Natural killer cell (primary cell): Measurements from ENCODE around the gene FTSJ1. TPM values are rescaled to one million over a fixed set of nuclear protein-coding genes. Genes with fewer than 3 reads are reported as not detected.

ENCODE experiments used
- ATAC-seq, 3 donors: fragments of 150-1000 bp in 2 of 3; fragments of 200-7000 bp in 1 of 3; cut with Tn5 transposase; 1 replicate in 1 of 3; 2 replicates in 2 of 3; pipeline ENCODE4 v1.10.0; 2021; ENCODE audit warnings: mild to moderate bottlenecking in 2 of 3, moderate library complexity in 2 of 3
- DNase-seq, 2 donors: peaks; one replicate each; pipeline versions ENCODE4 v3.0.0 to v3.0.0-alpha.2; 2013 to 2021; ENCODE audit warnings: mixed read lengths in 1 of 2
- H3K27ac ChIP-seq: one replicate; pipeline ENCODE4 v1.5.1; 2013; ENCODE audit warnings: mild to moderate bottlenecking, low read length
- H3K27me3 ChIP-seq: one replicate; pipeline ENCODE4 v1.6.1; 2013; ENCODE audit warnings: low read length; ENCODE audit not compliant: control insufficient read depth, insufficient read depth
- H3K36me3 ChIP-seq: one replicate; pipeline ENCODE4 v1.6.1; 2013; ENCODE audit warnings: low read length; ENCODE audit not compliant: control insufficient read depth, insufficient read depth
- H3K4me1 ChIP-seq: one replicate; pipeline ENCODE4 v1.6.1; 2013; ENCODE audit warnings: low read length; ENCODE audit not compliant: control insufficient read depth, insufficient read depth
- H3K4me3 ChIP-seq: one replicate; pipeline ENCODE4 v1.5.1; 2013; ENCODE audit warnings: low read length
- H3K9me3 ChIP-seq: one replicate; pipeline ENCODE4 v1.6.1; 2013; ENCODE audit warnings: low read length; ENCODE audit not compliant: control insufficient read depth, insufficient read depth
- H3K27ac Mint-ChIP-seq, 2 donors: one replicate each; pipeline ENCODE4 v1.8.0; 2022; ENCODE audit warnings: mild to moderate bottlenecking in 2 of 2, mixed read lengths in 2 of 2, moderate library complexity in 1 of 2
- H3K27me3 Mint-ChIP-seq, 2 donors: one replicate each; pipeline ENCODE4 v1.8.0; 2022; ENCODE audit warnings: low read depth in 2 of 2, mixed read lengths in 2 of 2
- H3K36me3 Mint-ChIP-seq: one replicate; pipeline ENCODE4 v1.8.0; 2022; ENCODE audit warnings: mixed read lengths
- H3K4me1 Mint-ChIP-seq, 2 donors: one replicate each; pipeline ENCODE4 v1.8.0; 2022; ENCODE audit warnings: mixed read lengths in 2 of 2
- H3K4me3 Mint-ChIP-seq: one replicate; pipeline ENCODE4 v1.8.0; 2022; ENCODE audit warnings: mild to moderate bottlenecking, moderate library complexity, mixed read lengths
- H3K9me3 Mint-ChIP-seq, 2 donors: one replicate each; pipeline ENCODE4 v1.8.0; 2022; ENCODE audit warnings: mixed read lengths in 2 of 2
- WGBS: methylation state at CpG from one replicate; pipeline ENCODE4 v1.1.7; 2013; ENCODE audit warnings: missing lambda C conversion rate; ENCODE audit not compliant: insufficient coverage; 5-methylcytosine and 5-hydroxymethylcytosine counted together
- intact Hi-C: fragments of 100-400 bp; cut with micrococcal nuclease; formaldehyde crosslinking; loops from one replicate; pipeline ENCODE4 v1.14.2; 2022
- total RNA-seq, 4 donors: library from RNA; stranded (reverse); fragments of 120-200 nt in 1 of 4; gene quantifications; one replicate each; pipeline versions ENCODE4 v1.2.3 to v1.2.4, GENCODE V29; 2013 to 2022
- TF ChIP-seq, protein P1 (sequence below): fragments of 200-600 bp; IDR thresholded peaks from one replicate; pipeline ENCODE4 v1.8.0; 2022; ENCODE audit warnings: antibody characterized with exemption

The FTSJ1 gene
- total RNA-seq, 3 donors from 2014 or later (not counting 1 experiment from before 2014, with no cell fraction given): 62.4 to 75.3 (median 67.3) TPM

DNA sequence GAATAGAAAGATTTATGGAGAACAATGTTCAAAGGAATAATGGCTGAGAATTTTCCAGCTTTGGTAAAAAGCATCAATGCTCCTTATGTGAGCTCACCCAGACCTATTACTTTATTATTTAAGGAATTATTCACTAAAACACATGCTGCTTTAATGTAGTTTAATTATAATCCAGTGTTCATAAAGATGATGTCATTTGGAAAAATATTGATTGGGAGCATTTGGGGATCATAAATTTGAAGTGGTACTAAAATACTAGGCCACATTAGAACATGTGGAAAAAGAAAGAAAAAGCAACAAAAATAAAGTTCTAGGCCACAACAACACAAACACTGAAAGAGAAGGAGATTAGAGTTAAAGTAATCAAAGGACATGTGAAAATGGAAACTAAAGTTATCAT lies 25.9 kb upstream of the FTSJ1 start:
- H3K4me1 ChIP-seq: no peaks in the 10 kb centered on the region
- intact Hi-C loops: no loop called here
- H3K27me3 Mint-ChIP-seq: peaks cover 0 to 6% of the 10 kb centered on the region in 2 donors
- no peak overlapping the region for H3K4me3 ChIP-seq
- DNase-seq: no peak
- H3K4me1 Mint-ChIP-seq: no peaks in the 10 kb centered on the region
- TF ChIP-seq, protein P1, sequence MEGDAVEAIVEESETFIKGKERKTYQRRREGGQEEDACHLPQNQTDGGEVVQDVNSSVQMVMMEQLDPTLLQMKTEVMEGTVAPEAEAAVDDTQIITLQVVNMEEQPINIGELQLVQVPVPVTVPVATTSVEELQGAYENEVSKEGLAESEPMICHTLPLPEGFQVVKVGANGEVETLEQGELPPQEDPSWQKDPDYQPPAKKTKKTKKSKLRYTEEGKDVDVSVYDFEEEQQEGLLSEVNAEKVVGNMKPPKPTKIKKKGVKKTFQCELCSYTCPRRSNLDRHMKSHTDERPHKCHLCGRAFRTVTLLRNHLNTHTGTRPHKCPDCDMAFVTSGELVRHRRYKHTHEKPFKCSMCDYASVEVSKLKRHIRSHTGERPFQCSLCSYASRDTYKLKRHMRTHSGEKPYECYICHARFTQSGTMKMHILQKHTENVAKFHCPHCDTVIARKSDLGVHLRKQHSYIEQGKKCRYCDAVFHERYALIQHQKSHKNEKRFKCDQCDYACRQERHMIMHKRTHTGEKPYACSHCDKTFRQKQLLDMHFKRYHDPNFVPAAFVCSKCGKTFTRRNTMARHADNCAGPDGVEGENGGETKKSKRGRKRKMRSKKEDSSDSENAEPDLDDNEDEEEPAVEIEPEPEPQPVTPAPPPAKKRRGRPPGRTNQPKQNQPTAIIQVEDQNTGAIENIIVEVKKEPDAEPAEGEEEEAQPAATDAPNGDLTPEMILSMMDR: no peak
- no peaks in the 10 kb centered on the region for H3K27me3 ChIP-seq
- no peaks in the 10 kb centered on the region for H3K9me3 ChIP-seq
- H3K27ac ChIP-seq: no peak overlapping the region
- no peaks in the 10 kb centered on the region for H3K36me3 ChIP-seq
- H3K4me3 Mint-ChIP-seq: no peak overlapping the region
- no peaks in the 10 kb centered on the region for H3K9me3 Mint-ChIP-seq
- no peak overlapping the region for H3K27ac Mint-ChIP-seq
- ATAC-seq: no peak
- no peaks in the 10 kb centered on the region for H3K36me3 Mint-ChIP-seq

DNA sequence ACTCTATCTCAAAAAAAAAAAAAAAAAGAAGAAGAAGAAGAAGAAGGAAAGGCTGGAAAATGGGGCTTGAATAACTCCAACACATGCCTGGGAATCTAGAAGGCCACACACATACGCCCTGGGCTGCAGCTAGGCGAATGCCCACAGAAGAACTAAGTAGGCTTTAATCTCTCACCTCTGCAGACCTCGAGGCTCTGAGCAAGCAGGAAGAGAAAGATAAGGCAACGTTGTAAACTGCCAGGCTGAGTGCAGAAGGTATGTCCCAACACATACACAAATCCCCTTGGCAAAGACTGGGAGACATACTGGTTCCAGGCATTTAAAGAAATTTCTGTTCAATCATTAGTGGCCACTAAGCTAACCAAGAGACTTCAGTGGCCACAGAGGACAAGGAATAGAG lies 24.3 kb upstream of the FTSJ1 start:
- no peak for DNase-seq
- Histone ChIP-seq H3K27ac (no peak overlapping the region), H3K4me1 (no peaks in the 10 kb centered on the region), H3K4me3 (no peak overlapping the region), H3K27me3 (no peaks in the 10 kb centered on the region), H3K36me3 (no peaks in the 10 kb centered on the region), H3K9me3 (no peaks in the 10 kb centered on the region)
- Mint-ChIP-seq H3K4me1 (no peaks in the 10 kb centered on the region), H3K9me3 (no peaks in the 10 kb centered on the region), H3K27ac (no peak overlapping the region), H3K36me3 (no peaks in the 10 kb centered on the region), H3K4me3 (no peak overlapping the region), H3K27me3 (no peaks in the 10 kb centered on the region)
- no peak for ATAC-seq
- TF ChIP-seq, protein P1: no peak
- intact Hi-C loops: no loop called here
- 63% methylated on average over 3 of the region's 4 CpGs for WGBS

DNA sequence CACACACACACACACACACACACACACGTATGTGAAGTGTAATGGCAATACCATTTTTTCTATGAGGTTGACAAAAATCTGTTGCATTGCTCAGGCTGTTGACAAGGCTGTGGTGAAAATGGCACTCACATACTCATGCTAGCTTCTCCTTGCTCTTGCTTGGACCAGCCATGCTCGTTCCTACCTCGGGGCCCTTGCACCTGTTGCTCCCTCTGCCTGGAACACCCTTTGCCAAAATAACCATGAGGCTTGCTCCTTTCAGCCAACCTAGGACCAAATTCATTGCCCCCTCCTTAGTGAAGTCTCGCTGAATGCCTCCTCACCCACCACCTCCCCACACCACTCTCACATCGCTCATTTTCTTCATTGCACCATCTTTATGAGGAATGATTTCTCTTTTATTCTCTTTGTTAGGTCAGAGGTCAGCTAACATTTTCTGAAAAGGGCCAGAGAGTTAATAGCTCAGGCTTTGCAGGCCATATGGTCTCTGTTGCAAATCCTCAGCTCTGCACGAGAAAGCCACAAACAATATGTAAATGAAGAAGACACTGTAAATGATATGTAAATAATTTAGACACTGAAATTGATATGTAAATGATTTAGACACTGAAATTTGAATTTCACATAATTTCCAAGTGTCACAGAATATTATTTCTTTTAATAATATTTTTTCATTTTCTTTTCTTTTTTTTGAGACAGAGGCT lies 19.2 kb upstream of the FTSJ1 start:
- Histone ChIP-seq H3K4me1 (no peaks in the 10 kb centered on the region), H3K27ac (no peak overlapping the region), H3K4me3 (no peak overlapping the region), H3K9me3 (no peaks in the 10 kb centered on the region), H3K36me3 (peaks cover 6% of the 10 kb centered on the region), H3K27me3 (no peaks in the 10 kb centered on the region)
- no peaks in the 10 kb centered on the region for H3K36me3 Mint-ChIP-seq
- no peak for ATAC-seq
- no peak overlapping the region for H3K4me3 Mint-ChIP-seq
- H3K27ac Mint-ChIP-seq: no peak overlapping the region
- H3K4me1 Mint-ChIP-seq: no peaks in the 10 kb centered on the region
- H3K27me3 Mint-ChIP-seq: no peaks in the 10 kb centered on the region
- WGBS: 100% methylated on average over 3 of the region's 6 CpGs
- intact Hi-C loops: no loop called here
- TF ChIP-seq, protein P1: no peak
- no peak for DNase-seq
- H3K9me3 Mint-ChIP-seq: no peaks in the 10 kb centered on the region

DNA sequence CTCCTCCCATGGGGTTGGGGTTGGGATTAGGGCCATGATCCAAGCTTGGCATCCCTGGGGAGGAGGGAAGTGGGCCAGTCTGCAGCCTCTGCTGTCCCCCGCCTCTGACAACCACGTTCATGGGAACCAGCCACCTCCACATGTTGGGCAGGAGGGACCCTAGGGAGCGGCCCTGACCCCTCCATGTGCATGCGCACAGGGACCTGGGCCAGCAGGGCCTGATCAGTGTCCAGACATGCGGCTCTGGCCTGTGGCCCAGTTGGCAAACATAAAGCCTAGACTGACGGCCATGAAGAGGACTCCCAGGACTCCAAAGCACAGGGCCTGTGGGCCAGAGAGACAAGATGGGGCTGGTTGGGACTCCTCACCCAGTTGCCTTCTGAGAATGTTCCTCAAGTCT lies 17.3 kb upstream of the FTSJ1 start:
- Mint-ChIP-seq H3K36me3 (no peaks in the 10 kb centered on the region), H3K4me3 (no peak overlapping the region), H3K27ac (no peak overlapping the region), H3K4me1 (no peaks in the 10 kb centered on the region), H3K9me3 (no peaks in the 10 kb centered on the region), H3K27me3 (no peaks in the 10 kb centered on the region)
- no peak overlapping the region for H3K4me3 ChIP-seq
- ATAC-seq (no peak), DNase-seq (no peak)
- intact Hi-C loops: no loop called here
- H3K36me3 ChIP-seq: peaks cover 8% of the 10 kb centered on the region
- H3K9me3 ChIP-seq: no peaks in the 10 kb centered on the region
- 98% methylated on average over 6 of the region's 6 CpGs for WGBS
- TF ChIP-seq, protein P1: no peak
- no peaks in the 10 kb centered on the region for H3K27me3 ChIP-seq
- H3K4me1 ChIP-seq: no peaks in the 10 kb centered on the region
- no peak overlapping the region for H3K27ac ChIP-seq
